Activated CD4-positive, CD25-positive, alpha-beta regulatory T cell (primary cell): ENCODE data around the gene HCST.
"Not testable (repeated sequence)": the region's sequence is repeated elsewhere in the genome, so short reads cannot be mapped to it uniquely, and the experiment has no call there.

Experiments used
- DNase-seq, 4 experiments: peaks; one replicate each; lab custom pipeline; 2025; lab: John Stamatoyannopoulos, UW

The HCST gene

DNA sequence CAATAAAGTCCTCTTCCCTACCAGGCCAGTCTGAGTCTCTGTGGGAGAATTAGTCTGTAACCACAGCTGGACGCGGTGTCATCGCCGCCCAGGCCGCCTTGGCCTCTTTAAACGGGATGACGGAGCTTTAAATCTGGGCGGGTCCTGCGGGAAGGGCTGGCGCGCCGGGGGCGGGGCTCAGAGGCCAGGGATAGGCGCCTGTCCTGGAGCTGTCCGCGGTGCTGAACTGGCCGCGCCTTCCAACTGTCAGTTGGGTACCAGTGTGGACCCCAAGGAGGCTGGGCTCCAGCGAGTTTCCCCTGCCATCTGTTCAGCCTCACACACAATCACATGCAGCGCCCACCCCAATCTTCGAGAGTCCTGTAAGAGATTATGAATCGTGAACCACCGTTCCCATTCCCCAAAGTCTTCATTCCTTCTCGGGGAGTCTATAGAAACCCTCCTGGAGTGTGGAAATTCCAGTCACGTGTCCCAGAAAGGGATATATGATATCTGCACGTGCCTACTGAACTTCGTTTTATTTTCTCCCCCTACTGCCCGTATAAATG is 22.5 kb upstream of the HCST start:
- DNase-seq = peak; percentile 29 to 64 (median 53)

DNA sequence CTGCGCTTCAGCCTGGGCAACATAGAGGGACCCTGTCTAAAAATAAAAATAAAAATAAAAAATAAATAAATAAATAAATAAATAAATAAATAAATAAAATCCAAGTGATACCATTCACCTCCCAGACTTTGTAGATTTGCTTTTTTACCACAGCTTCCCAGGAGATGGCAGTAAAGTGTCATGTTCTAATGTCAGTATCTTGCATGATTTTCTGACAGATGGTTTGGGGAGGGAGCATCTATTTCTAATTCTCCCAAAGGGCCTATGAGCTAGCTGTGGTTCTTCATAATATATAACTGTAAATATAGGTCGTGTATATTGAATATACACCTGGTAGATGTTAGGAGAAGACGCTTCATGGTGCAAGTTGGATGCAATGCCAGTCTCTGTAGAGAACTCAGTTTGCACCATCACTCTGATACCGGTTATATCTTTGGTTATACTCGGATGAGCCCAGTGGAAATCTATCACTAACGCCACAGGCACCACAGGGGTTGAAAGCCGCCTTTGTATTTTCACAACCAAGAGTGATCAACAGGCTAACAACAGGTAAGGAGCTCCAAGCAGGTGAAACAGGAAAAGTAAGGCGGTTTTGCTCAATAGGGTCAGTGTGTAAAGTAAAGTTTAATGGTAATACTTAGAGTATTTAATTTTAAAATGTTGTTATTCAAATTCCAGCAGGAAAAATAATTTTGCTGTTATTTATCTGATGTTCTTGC is 20.1 kb upstream of the HCST start:
- no peak for DNase-seq

DNA sequence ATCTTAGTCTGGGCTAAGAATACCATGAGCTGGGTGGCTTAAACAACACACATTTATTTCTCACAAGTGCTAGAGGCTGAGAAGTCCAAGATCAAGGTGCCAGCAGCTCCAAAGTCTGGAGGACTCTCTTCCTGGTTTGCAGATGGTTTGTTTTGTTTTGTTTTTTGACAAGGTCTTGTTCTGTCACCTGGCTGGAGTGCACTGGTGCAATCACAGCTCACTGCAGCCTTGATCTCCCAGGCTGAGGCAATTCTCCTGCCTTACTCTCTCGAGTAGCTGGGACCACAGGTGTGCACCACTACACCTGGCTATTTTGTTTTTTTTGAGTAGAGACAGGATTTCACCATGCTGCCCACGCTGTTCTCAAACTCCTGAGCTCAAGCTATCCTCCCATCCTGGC is 18.4 kb upstream of the HCST start:
- DNase-seq = no peak

DNA sequence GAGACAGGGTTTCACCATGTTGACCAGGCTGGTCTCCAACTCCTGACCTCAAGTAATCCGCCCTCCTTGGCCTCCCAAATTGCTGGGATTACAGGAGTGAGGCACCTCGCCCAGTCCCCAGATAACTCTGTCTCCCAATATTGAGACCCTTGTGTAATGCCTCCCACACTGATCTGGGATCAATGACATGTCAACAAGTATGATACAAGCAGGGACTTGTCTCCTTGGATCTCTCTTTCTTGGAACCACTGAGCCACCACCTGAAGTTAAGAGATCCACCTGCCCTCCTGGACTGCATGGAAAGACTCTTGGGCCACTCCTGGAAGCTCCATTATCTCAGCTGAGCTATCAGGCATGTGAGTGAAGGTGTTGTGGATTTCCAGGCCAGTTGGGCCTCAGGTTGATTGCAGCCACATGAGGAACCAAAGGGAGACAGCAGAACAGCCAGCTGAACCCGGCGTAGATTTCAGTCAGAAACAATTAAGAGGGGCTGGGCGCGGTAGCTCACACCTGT is 17.0 kb upstream of the HCST start:
- no peak for DNase-seq

DNA sequence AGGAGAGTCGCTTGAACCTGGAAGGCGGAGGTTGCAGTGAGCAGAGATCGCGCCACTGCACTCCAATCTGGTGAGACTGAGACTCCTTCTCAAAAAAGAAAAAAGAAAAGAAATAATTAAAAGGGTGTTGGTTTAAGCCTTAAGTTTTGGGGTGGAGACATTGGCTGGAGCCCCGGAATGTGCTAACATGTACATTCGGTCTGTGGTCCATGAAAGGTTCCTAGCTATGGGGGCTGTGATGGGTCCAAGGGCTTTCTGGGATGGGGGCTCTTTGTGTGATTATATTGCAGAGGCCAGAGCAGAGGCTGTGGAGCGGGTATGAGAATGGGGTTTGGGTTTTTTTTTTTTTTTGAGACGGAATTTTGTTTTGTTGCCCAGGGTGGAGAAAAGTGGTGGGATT is 16.4 kb upstream of the HCST start:
- no peak for DNase-seq

DNA sequence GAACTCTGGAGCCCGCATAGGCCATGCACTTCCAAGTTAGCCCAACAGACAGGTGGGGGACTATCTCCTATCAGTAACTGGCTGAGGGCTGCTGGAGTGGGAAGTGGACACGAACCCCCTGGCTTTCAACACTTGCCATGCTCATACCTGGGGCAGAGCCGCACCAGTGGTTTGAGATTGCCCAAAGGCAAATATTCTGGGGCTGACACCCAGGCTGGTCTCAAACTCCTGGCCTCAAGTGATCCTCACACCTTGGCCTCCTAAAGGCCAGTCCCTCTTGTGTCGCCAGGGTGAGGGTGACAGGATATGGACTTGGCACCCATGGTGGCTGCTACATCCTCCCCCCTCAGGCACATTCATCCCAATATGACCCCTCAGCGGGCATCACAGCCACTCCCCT is 15.1 kb upstream of the HCST start:
- no peak for DNase-seq

DNA sequence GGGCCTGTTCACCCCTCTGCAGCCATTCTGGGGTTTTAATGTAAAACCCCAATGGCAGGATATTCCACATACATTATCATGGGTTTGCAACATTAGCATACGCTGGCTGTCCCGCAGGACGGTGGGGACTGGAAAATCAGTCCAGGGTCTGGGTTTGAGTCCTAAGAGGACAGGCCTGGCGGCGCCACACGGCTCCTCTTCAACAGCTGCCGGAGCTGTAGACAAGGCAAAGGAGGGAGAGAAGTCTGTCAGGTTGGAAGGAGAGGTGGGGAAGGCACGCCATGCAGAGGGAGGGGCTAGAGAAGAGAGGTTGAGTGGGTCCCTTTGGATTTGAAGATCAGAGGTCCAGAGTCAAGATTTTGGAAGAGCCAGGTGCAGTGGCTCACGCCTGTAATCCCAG is 13.9 kb upstream of the HCST start:
- no peak for DNase-seq

DNA sequence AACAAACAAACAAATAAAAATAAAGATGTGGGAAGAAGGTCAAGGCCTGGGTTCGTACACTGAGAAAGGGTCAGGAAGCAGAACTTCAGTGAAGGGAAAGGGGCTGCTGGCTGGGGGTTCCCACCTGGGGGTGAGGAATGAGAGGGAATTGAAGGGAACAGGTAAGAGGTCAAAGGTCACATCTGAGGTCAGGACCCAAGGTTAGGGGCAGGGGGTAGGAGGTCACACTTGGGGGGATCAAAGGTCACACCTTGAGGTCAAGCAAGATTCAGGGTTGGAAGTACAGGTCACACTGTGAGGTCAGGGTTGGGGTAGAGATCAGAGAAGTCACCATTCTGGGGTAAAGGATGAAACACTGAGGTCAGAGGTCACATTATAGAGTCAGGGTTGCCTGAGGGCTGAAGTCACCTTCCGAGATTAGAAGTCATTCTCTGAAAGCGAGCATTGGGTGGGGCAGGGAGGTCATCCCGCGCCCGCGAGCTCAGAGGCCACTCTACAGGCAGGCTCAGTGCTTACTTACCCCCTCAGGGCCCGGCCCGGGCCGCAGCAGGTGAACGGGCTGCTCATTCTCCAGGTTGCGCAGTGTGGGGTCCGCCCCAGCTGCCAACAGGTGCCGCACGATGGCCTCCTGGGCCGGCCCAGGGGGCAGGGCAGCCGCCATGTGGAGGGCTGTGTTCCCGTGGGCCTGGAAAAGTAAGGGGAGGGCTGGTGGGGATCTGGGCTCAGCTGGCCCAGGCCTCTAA is 12.8 kb upstream of the HCST start:
- no peak for DNase-seq

DNA sequence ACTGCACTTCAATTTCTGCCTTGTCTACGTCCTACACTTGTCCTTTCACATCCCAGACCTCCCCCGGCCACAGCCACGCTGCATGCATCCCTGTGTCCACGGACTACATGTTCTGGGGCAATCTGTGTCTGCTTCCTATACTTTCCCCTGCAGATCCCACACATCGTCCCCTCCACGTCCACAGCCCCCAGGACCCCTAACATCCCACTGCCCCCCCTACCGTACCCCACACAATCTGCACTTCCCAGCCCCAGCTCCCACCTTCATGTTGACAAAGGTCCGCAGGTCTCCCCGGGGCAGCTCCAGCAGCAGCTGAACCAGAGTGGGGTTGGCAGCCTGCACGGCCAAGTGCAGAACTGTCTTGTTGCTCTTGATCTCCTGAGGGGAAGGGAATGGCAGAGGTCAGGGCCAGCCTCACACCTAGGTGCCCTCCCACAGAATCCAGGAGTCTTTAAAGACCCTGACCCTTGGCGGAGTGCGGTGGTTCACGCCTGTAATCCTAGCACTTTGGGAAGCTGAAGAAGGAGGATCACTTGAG is 12.1 kb upstream of the HCST start:
- no peak for DNase-seq

DNA sequence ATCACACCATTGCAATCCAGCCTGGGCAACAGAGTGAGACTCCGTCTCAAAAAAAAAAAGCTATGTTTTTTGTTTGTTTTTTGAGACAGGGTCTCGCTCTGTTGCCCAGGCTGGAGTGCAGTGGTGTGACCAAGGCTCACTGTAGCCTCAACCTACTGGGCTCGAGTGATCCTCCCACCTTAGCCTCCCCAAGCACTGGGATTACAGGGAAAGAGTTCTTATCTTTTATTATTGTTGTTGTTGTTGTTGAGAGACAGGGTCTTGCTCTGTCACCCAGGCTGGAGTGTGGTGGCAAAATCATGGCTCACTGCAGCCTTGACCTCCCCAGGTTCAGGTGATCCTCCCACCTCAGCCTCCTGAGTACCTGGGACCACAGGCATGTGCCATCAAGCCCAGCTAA is 10.5 kb upstream of the HCST start:
- not testable (repeated sequence) for DNase-seq

DNA sequence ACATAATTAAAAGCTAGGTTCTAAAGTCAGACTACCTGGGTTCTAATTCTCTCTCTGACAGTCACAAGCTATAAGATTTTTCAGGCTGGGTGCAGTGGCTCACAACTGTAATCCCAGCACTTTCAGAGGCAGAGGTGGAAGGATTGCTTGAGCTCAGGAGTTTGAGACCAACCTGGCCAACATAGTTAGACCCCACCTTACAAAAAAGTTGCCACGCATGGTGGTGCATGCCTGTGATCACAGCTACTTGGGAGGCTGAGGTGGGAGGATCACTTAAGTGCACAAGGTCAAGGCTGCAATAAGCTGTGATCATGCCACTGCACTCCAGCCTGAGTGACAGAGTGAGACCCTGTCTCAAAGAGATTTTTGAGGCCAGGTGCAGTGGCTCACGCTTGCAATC is 8.0 kb upstream of the HCST start:
- no peak for DNase-seq

DNA sequence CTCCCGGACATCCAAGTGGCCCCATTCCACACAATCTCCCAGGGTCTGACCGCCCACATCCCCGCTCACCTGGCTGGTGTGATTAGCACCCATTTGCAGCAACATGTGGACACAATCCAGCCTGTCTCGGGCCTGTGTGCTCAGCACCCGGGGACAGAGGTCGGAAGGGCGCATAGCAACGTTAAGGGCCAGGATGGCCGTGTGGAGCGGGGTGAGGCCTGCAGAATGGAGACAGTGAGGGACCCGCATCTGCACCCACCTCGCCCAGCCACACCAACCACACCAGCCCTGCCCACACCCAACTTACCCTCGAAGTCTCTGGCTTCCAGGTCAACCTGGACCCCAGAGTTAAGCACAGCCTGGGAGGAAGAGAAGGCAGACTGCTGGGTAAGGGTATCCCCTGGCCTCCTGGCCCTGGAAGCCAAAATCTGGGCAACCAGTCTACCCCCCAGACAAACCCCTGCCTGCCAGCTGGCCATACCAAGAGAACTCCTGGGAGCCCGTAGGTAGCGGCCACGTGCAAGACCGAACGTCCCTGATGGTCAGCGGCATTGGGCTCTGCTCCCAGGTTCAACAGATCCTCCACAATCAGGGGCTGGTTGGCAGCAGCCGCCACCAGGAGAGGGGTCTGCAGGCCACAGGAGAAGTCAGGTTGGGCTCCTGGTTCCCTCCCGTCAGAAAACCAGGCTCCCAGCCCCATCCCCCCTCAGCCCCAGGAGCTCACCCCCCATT is 6.3 kb upstream of the HCST start:
- no peak for DNase-seq

DNA sequence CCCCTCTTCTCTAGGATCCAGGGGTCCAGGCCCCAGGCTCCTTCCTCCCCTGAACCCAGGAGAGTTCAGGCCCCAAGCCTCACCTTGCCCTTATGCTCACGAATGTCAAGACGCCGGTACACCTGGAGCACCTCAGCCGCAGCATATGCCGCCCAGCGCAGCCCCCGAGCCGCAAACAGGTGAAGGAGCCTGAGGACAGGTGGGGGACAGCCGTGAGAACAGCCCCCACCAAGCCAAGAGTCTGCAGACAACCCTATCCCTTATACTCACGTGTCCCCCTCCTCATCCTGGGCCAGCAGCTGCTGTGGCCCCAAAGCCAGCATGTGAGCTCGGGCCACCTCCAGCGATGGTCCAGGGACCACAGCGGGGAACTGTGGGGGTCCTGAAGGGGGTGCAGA is 5.7 kb upstream of the HCST start:
- no peak for DNase-seq

DNA sequence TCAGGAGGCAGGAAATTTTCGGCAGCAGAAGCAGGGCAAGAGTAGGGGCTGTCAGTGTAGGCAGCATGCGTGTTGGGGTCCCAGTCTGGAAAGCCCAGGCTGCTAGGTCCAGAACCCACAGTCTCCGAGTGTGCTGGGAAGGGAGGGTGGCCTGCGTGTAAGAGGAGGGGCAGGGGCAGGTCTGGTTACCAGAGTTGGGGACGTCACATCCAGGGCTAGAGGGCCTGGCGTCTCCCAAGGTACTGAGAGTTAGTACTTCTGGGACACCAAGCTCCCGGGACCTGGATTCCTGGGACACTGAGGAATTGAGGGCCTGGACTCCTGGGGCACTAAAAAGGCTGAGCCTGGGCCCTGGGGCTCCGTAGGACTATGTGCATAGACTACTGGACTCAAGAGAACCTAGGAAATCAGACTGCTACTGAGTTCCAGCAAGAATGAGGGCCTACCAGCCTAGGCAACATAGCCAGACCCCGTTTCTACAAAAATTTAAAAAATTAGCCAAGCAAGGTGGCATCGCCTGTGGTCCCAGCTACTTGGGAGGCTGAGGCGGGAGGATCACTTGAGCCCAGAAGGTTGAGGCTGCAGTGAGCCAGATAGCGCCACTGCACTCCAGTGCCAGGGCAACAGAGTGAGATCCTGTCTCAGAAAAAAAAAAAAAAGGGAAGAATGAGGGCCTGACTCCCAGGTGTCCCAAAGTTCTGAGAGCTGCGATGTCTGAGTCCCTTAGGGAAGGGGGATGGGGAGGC is 4.5 kb upstream of the HCST start:
- no peak for DNase-seq

DNA sequence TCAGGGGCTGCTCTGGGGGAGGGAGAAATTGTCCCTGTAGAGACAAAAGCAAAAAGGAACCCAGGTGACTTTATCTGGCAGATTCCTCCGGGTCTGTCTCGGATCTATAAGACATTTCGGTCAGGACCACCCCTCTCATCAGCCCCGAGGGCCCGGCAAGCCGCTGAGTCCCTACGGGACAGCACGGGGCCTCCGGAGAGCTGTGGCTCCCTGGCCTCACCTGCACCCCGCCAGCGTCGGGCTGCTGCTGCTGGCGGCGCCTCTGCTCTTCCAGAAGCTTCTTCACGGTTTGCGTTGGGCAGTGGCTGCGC is 3.9 kb upstream of the HCST start:
- DNase-seq = no peak

DNA sequence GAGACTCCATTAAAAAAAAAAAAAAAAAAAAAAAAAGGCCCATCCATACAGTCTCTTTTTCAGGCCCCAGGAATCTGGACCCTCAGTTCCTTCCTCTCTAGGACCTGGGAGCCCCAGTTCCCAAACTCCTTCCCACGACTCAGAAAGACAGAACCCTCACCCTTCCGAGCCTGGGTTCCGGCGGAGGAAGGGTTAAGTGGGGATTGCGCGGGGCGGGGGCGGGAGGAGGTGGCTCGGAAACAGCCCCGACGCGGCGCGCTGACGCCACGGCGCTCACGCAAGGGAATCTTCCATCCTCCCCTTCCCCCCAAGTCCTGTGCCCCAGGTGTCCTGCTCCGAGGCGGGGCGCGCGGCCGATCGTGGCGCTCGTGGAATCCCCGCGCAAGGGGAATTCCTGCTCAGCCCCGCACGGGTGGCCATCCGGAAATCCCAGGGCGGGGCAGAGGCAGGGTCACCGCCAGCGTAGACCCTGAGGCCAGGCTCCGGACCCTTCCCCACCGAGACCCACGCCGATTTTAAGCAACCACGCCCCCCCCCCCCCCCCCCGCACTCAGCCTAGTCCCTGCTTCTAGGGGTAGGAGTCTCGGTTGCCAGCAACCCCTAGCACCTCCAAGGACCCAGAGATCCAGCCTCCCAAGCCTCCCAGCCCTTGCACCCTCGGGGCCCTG is 2.6 kb upstream of the HCST start:
- peak; percentile 64 to 83 (median 75) for DNase-seq

DNA sequence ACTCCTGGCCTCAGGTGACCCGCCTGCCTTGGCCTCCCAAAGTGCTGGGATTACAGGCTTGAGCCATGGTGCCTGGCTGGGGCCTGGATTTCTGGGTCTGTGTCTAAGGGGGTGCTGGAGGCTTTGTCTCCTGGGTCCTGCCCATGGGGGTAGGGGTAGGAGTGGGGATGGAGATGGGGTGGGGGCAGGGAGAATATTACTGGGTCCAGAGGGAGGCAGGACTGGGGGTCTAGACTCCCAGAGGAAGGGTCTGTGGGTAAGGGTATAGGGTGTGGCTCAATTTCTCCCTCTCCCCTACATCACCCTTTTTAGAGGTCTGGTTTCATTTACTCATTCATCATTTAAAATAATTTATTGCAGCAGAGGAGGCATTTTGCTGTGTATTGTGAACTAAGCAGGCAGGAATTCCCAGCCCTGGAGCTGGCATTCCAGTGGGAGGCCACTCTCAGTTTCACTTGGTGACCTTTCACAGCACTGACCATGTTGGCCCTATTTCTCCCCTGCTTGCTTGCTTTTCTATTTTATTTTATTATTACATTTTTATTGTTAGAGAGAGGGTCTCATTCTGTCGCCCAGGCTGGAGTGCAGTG is 1.2 kb upstream of the HCST start:
- no peak for DNase-seq

DNA sequence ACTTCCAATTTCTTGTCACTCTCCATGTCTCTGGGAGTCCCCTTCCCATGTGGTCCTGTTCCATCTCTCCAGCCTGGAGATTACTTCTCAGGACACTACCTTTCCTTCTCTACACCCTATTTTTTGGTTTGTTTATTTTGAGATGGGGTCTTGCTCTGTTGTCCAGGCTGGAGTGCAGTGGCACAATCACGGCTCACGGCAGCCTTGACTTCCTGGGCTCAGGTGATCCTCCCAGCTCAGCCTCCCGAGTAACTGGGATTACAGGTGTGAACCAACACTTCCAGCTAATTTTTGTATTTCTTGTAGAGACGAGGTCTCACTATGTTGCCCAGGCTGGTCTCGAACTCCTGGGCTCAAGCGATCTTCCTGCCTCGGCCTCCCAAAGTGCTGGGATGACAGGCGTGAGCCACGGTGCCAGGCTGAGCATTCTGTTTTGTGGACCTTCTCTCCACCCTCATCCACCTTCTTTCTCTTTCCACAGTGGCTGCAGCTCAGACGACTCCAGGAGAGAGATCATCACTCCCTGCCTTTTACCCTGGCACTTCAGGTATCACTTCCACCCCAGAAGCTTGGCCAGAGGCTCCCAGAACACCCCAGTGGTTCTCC is 644 bp downstream of the HCST start:
- DNase-seq = no peak

DNA sequence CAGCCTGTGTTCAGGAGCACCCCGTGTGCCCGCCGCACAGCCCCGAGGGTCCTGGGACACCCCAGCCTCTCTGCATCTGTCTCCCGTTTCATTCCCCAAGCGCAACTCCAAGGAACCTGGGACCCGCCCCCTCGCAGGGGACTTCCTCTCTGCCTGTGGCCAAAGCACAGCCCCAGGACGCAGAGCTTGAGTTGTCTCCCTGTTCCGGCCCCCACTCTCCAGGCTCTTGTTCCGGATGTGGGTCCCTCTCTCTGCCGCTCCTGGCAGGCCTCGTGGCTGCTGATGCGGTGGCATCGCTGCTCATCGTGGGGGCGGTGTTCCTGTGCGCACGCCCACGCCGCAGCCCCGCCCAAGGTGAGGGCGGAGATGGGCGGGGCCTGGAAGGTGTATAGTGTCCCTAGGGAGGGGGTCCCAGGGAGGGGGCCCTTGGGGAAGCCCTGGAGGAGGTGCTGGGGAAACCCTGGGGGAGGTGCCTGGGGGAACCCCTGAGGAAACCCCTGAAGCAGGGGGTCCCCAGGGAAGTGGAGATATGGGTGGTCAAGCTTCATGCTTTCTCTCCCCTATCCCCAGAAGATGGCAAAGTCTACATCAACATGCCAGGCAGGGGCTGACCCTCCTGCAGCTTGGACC is 1.3 kb downstream of the HCST start:
- peak; percentile 56 to 86 (median 74) for DNase-seq
